WI38 (cell line): Measurements from ENCODE around the gene TMEM18.

Experiments used
- H3K4me3 ChIP-seq: 2 replicates; pipeline ENCODE4 v1.5.1; 2011; ENCODE audit warnings: low read depth, mild to moderate bottlenecking, control low read depth, low read length
- CTCF ChIP-seq: IDR thresholded peaks from 2 replicates; pipeline ENCODE4 v1.5.1; 2012; ENCODE audit warnings: low read depth, mild to moderate bottlenecking, control low read depth, low read length

TMEM18 gene

GRCh38 chr2:693606-694005 is 16.4 kb upstream of the TMEM18 start:
- TF ChIP-seq CTCF = no peak
- H3K4me3 ChIP-seq = no peak overlapping the region

- no peak for TF ChIP-seq CTCF
- no peak overlapping the region for H3K4me3 ChIP-seq
Observed at GRCh38 chr2:692767-693166, 15.6 kb upstream of the TMEM18 start.

- no peak for TF ChIP-seq CTCF
- no peak overlapping the region for H3K4me3 ChIP-seq
Observed at GRCh38 chr2:691821-692761, 14.9 kb upstream of the TMEM18 start.

- TF ChIP-seq CTCF = no peak
- H3K4me3 ChIP-seq = no peak overlapping the region
Observed at GRCh38 chr2:690799-691198, 13.6 kb upstream of the TMEM18 start.

GRCh38 chr2:689877-690510 is 12.8 kb upstream of the TMEM18 start:
- TF ChIP-seq CTCF = no peak
- H3K4me3 ChIP-seq = no peak overlapping the region

GRCh38 chr2:689237-689636 is 12.0 kb upstream of the TMEM18 start:
- no peak for TF ChIP-seq CTCF
- no peak overlapping the region for H3K4me3 ChIP-seq

GRCh38 chr2:688504-689076 is 11.4 kb upstream of the TMEM18 start:
- no peak overlapping the region for H3K4me3 ChIP-seq
- no peak for TF ChIP-seq CTCF
